Esophagus muscularis mucosa (tissue), 3 donors: ENCODE measurements around the gene WNT16.

Experiments
- CTCF ChIP-seq, 3 experiments: fragments of 200-600 bp in 2 of 3; fragments of 450-650 bp in 1 of 3; sonication (generic) in 2 of 3; IDR thresholded peaks; one replicate each; pipeline ENCODE4 v1.5.1; 2017 to 2019; ENCODE audit warnings: antibody characterized with exemption in 3 of 3, mild to moderate bottlenecking in 2 of 3, moderate library complexity in 1 of 3
- POLR2A ChIP-seq: fragments of 450-650 bp; IDR thresholded peaks from one replicate; pipeline ENCODE4 v1.6.1; 2017; ENCODE audit warnings: antibody characterized with exemption, moderate library complexity, mild to moderate bottlenecking, low read depth

GRCh38 chr7:121351682-121352081, 22.9 kb downstream of the WNT16 start:
- TF ChIP-seq POLR2A: no peak
- peak in 1 of 3 experiments; percentile 3 for TF ChIP-seq CTCF (IDR thresholded peaks at IDR 0.05)
